Mesendoderm (in vitro differentiated cells): ENCODE data around the gene OR2V1.
A peak's percentile ranks its signal among the peaks of the same experiment; 100 is the strongest.

ENCODE experiments used
- DNase-seq: peaks from one replicate; pipeline ENCODE4 v3.0.0; 2013
- H2AK5ac ChIP-seq: 2 replicates; pipeline ENCODE4 v1.6.1; 2013; ENCODE audit warnings: low read length, inconsistent platforms
- H2BK120ac ChIP-seq: 2 replicates; pipeline ENCODE4 v1.6.1; 2013; ENCODE audit warnings: low read depth, mild to moderate bottlenecking, low read length, moderate library complexity, mixed read lengths
- H2BK15ac ChIP-seq: replicated peaks from 2 replicates; pipeline ENCODE4 v1.6.1; 2013; ENCODE audit warnings: low read depth, mild to moderate bottlenecking, moderate library complexity
- H2BK5ac ChIP-seq: 2 replicates; pipeline ENCODE4 v1.6.1; 2013; ENCODE audit warnings: low read length, inconsistent platforms
- H3K18ac ChIP-seq: 2 replicates; pipeline ENCODE4 v1.6.1; 2013; ENCODE audit warnings: mild to moderate bottlenecking, low read length, mixed read lengths
- H3K23ac ChIP-seq: one replicate; pipeline ENCODE4 v1.6.1; 2013; ENCODE audit warnings: low read length
- H3K27ac ChIP-seq: 2 replicates; pipeline ENCODE4 v1.5.1; 2013; ENCODE audit warnings: low read depth, mild to moderate bottlenecking, inconsistent platforms, low read length, moderate library complexity
- H3K27me3 ChIP-seq: 2 replicates; pipeline ENCODE4 v1.6.1; 2013; ENCODE audit warnings: low read length, control low read depth, mild to moderate bottlenecking, inconsistent platforms; ENCODE audit not compliant: insufficient read depth, poor library complexity
- H3K36me3 ChIP-seq: 2 replicates; pipeline ENCODE4 v1.6.1; 2013; ENCODE audit warnings: low read length, inconsistent platforms; ENCODE audit not compliant: control insufficient read depth, insufficient read depth
- H3K4ac ChIP-seq: one replicate; pipeline ENCODE4 v1.6.1; 2013; ENCODE audit warnings: low read depth, mild to moderate bottlenecking, low read length, moderate library complexity
- H3K4me1 ChIP-seq: 2 replicates; pipeline ENCODE4 v1.6.1; 2013; ENCODE audit warnings: low read depth, low read length, inconsistent platforms; ENCODE audit not compliant: control insufficient read depth
- H3K4me2 ChIP-seq: 2 replicates; pipeline ENCODE4 v1.6.1; 2013; ENCODE audit warnings: low read length
- H3K4me3 ChIP-seq: 2 replicates; pipeline ENCODE4 v1.5.1; 2013; ENCODE audit warnings: mild to moderate bottlenecking, low read length
- H3K56ac ChIP-seq: one replicate; pipeline ENCODE4 v1.6.1; 2013; ENCODE audit warnings: low read length
- H3K79me1 ChIP-seq: 2 replicates; pipeline ENCODE4 v1.6.1; 2013; ENCODE audit warnings: low read length, inconsistent platforms
- H3K79me2 ChIP-seq: 2 replicates; pipeline ENCODE4 v1.6.1; 2013; ENCODE audit warnings: mild to moderate bottlenecking, low read length; ENCODE audit not compliant: control insufficient read depth, insufficient read depth
- H3K9ac ChIP-seq: 2 replicates; pipeline ENCODE4 v1.6.1; 2013; ENCODE audit warnings: low read length, inconsistent platforms
- H4K5ac ChIP-seq: one replicate; pipeline ENCODE4 v1.6.1; 2013; ENCODE audit warnings: low read length
- H4K8ac ChIP-seq: one replicate; pipeline ENCODE4 v1.6.1; 2013; ENCODE audit warnings: low read depth, mild to moderate bottlenecking, control low read depth, low read length, moderate library complexity
- WGBS: extraction: QIAGEN DNeasy Blood & Tissue Kit; methylation state at CpG from one replicate; pipeline ENCODE4 v1.1.7; 2013; ENCODE audit warnings: low lambda C conversion rate, missing lambda C conversion rate; ENCODE audit not compliant: insufficient coverage; ENCODE audit errors: extremely low coverage; 5-methylcytosine and 5-hydroxymethylcytosine counted together

Gene OR2V1

DNA sequence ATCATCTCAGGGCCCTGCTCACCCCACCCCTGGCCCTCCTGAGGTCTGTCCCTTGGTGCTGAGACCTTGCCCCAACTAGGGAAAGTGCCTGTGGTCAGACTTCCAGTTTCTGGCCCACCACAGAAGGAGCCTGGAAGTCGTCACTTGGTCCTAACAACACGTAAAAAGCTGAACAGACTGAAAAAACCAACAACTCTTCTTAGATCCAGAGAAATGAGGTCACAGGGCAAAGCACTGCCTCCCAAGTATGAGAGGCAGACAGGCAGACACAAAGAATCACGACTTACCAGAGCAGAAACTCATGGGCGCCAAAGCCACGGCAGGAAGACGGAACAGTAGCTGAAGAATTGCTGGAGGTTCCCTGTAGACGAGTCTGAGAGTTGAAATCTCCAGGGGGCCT is 38.5 kb downstream of the OR2V1 start:
- Histone ChIP-seq H4K5ac (no peak overlapping the region), H3K23ac (no peak overlapping the region)
- WGBS = no CpG with 5 or more reads among the region's 7 CpGs

DNA sequence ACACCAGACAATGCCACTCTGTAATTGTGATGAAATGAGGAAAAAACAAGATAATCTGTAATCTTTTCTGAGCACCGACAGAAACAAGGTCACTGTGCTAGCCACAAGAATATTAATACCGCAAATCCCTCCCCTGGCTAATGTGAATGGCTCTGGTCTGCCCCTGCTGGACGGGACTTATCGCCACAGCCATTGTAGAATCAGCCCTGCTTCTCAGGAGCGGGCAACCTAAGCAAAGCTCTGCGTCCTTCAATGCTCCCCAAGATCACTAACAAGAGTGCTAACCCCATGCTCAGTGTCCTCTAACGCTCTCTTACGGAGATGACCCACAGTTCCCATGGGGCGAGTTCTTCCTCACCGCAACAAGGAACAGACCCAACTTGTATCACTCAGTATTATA is 42.7 kb downstream of the OR2V1 start:
- Histone ChIP-seq H3K23ac (no peak overlapping the region), H3K4me2 (no peak overlapping the region), H2AK5ac (no peak overlapping the region), H4K5ac (no peak overlapping the region), H3K18ac (no peak overlapping the region), H2BK15ac (no peak overlapping the region), H3K4ac (no peak overlapping the region), H3K56ac (no peak overlapping the region), H3K4me1 (no peaks in the 10 kb centered on the region), H3K79me2 (no peaks in the 10 kb centered on the region), H2BK120ac (no peak overlapping the region), H3K27ac (no peak overlapping the region), H3K79me1 (no peaks in the 10 kb centered on the region), H3K27me3 (no peaks in the 10 kb centered on the region), H2BK5ac (no peak overlapping the region), H3K36me3 (no peaks in the 10 kb centered on the region), H4K8ac (no peak overlapping the region), H3K4me3 (no peak overlapping the region), H3K9ac (no peak overlapping the region)
- peak; percentile 59 for DNase-seq
- no CpG with 5 or more reads among the region's 10 CpGs for WGBS

More for the DNA sequence above, 38.5 kb downstream of the OR2V1 start:
- H4K8ac ChIP-seq = no peak overlapping the region
- no peaks in the 10 kb centered on the region for H3K27me3 ChIP-seq
- H3K4me2 ChIP-seq = no peak overlapping the region
- H3K4me3 ChIP-seq = no peak overlapping the region
- no peak overlapping the region for H2BK120ac ChIP-seq
- no peak overlapping the region for H2BK5ac ChIP-seq
- H3K9ac ChIP-seq = no peak overlapping the region
- no peaks in the 10 kb centered on the region for H3K79me2 ChIP-seq
- H3K4me1 ChIP-seq = no peaks in the 10 kb centered on the region
- no peak overlapping the region for H3K27ac ChIP-seq
- H3K56ac ChIP-seq = no peak overlapping the region
- H2AK5ac ChIP-seq = no peak overlapping the region
- no peak overlapping the region for H3K18ac ChIP-seq
- DNase-seq = no peak
- no peak overlapping the region for H2BK15ac ChIP-seq
- H3K4ac ChIP-seq = no peak overlapping the region
- H3K79me1 ChIP-seq = no peaks in the 10 kb centered on the region
- H3K36me3 ChIP-seq = no peaks in the 10 kb centered on the region

DNA sequence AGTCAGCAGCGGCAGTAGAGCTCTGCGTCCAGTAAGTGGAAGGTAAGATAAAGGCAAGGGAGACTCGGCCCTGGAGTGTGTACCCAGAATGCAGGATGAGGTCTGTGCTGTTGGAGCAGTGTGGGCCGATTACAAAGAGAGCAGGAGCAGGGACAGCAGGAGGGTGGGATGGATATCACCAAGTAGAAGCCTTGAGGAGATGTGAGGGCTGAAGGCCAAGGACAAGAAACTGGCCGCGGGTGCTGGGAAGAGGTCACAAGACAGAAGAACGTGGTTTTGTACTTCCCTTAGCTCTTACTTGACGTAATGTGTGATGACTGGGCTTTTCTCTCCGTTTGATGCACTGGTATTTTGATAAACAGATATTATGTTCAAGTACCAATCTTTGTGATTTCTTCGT is 43.7 kb downstream of the OR2V1 start:
- WGBS = no CpG with 5 or more reads among the region's 10 CpGs
- no peaks in the 10 kb centered on the region for H3K79me2 ChIP-seq
- H3K56ac ChIP-seq = no peak overlapping the region
- H2BK15ac ChIP-seq = no peak overlapping the region
- no peak overlapping the region for H2BK120ac ChIP-seq
- H3K4me1 ChIP-seq = no peaks in the 10 kb centered on the region
- no peak overlapping the region for H2BK5ac ChIP-seq
- H3K79me1 ChIP-seq = no peaks in the 10 kb centered on the region
- H3K27me3 ChIP-seq = no peaks in the 10 kb centered on the region
- H2AK5ac ChIP-seq = no peak overlapping the region
- H3K9ac ChIP-seq = no peak overlapping the region
- H3K27ac ChIP-seq = no peak overlapping the region
- no peak overlapping the region for H3K4me3 ChIP-seq
- H3K4ac ChIP-seq = no peak overlapping the region
- no peak overlapping the region for H3K18ac ChIP-seq
- no peaks in the 10 kb centered on the region for H3K36me3 ChIP-seq
- H4K8ac ChIP-seq = no peak overlapping the region
- no peak overlapping the region for H3K4me2 ChIP-seq
- no peak overlapping the region for H3K23ac ChIP-seq
- no peak overlapping the region for H4K5ac ChIP-seq
- DNase-seq = no peak

DNA sequence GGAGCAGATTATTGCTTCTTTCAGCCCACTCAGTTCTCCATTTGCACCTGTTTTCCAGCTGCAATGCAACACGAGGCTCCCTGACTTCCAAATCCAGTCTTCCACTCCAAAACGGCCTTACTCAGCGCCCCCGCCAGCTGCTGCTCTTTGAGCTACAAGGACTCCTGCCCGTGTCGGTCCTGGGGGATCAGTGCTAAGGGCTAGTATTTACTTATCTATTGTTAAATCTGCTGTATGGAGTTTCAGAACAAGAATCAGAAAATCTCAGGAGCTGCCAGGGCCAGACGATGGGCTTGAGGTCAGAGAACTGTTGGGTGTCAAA is 44.1 kb downstream of the OR2V1 start:
- Histone ChIP-seq H3K18ac (no peak overlapping the region), H2BK15ac (no peak overlapping the region), H3K79me2 (no peaks in the 10 kb centered on the region), H3K27me3 (no peaks in the 10 kb centered on the region), H3K9ac (no peak overlapping the region), H2BK5ac (no peak overlapping the region), H3K4me3 (no peak overlapping the region), H4K5ac (no peak overlapping the region), H2AK5ac (no peak overlapping the region), H2BK120ac (no peak overlapping the region), H3K4me1 (no peaks in the 10 kb centered on the region), H3K4ac (no peak overlapping the region), H3K36me3 (no peaks in the 10 kb centered on the region), H3K23ac (no peak overlapping the region), H4K8ac (no peak overlapping the region), H3K79me1 (no peaks in the 10 kb centered on the region), H3K56ac (no peak overlapping the region), H3K27ac (no peak overlapping the region), H3K4me2 (no peak overlapping the region)
- WGBS = no CpG with 5 or more reads among the region's 7 CpGs
- DNase-seq = no peak

DNA sequence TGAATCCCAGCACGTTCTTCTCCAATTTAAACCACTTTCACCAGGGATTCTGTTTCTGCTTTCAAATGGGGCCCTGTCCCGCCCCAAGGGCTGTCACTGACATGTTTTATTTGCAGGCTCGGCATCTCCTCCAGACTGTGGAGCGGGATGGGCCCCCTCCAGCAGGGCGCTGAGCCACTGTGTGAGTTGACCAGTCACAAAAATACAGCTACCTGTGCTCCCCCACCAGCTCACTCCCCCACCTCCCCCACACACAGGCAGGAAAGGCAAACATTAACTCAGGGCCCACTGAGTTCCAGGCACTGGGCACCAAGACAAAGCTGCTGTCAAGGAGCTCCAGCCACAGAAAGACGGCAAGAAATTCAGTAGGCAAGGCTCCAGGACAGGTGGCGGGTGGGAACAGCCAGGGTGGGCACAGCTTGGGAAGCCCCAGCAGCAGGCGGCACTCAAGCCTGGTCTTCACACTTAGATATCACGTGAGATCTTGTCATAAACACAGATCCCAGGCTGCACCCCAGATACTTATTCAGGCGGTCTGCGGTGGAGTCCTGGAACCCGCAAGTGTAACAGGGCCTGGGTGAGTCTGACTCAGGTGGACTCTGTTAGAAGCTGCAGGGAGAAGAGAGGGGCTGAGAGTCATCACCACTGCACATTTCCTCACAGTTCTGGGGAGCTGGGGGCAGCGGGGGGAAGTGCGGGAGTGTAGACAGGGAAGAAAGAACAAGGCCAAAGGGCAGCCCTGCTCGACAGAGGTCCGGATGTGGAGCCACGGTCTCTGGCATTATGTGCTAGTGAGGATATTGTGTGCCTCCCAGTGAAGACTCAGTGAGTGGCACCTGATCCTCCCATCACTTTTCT is 44.7 kb downstream of the OR2V1 start:
- Histone ChIP-seq H2AK5ac (no peak overlapping the region), H3K4ac (no peak overlapping the region), H4K8ac (no peak overlapping the region), H4K5ac (no peak overlapping the region), H2BK120ac (no peak overlapping the region), H3K23ac (no peak overlapping the region), H3K56ac (no peak overlapping the region), H3K9ac (no peak overlapping the region), H3K27ac (no peak overlapping the region), H3K36me3 (no peaks in the 10 kb centered on the region), H3K4me3 (no peak overlapping the region), H2BK15ac (no peak overlapping the region), H2BK5ac (no peak overlapping the region), H3K4me2 (no peak overlapping the region), H3K79me2 (no peaks in the 10 kb centered on the region), H3K27me3 (no peaks in the 10 kb centered on the region), H3K4me1 (no peaks in the 10 kb centered on the region), H3K18ac (no peak overlapping the region), H3K79me1 (no peaks in the 10 kb centered on the region)
- WGBS = no CpG with 5 or more reads among the region's 17 CpGs
- DNase-seq = no peak
